Measurements from ENCODE around the gene SYPL2. TPM values are rescaled to one million over a fixed set of nuclear protein-coding genes. Genes with fewer than 3 reads are reported as not detected.

Gene SYPL2
- total and polyA plus RNA-seq, 2 of the 8 experiments (the other 6 are each of a cell fraction or from before 2014, with no cell fraction given) = 1.5 TPM

- TF ChIP-seq, protein P1, sequence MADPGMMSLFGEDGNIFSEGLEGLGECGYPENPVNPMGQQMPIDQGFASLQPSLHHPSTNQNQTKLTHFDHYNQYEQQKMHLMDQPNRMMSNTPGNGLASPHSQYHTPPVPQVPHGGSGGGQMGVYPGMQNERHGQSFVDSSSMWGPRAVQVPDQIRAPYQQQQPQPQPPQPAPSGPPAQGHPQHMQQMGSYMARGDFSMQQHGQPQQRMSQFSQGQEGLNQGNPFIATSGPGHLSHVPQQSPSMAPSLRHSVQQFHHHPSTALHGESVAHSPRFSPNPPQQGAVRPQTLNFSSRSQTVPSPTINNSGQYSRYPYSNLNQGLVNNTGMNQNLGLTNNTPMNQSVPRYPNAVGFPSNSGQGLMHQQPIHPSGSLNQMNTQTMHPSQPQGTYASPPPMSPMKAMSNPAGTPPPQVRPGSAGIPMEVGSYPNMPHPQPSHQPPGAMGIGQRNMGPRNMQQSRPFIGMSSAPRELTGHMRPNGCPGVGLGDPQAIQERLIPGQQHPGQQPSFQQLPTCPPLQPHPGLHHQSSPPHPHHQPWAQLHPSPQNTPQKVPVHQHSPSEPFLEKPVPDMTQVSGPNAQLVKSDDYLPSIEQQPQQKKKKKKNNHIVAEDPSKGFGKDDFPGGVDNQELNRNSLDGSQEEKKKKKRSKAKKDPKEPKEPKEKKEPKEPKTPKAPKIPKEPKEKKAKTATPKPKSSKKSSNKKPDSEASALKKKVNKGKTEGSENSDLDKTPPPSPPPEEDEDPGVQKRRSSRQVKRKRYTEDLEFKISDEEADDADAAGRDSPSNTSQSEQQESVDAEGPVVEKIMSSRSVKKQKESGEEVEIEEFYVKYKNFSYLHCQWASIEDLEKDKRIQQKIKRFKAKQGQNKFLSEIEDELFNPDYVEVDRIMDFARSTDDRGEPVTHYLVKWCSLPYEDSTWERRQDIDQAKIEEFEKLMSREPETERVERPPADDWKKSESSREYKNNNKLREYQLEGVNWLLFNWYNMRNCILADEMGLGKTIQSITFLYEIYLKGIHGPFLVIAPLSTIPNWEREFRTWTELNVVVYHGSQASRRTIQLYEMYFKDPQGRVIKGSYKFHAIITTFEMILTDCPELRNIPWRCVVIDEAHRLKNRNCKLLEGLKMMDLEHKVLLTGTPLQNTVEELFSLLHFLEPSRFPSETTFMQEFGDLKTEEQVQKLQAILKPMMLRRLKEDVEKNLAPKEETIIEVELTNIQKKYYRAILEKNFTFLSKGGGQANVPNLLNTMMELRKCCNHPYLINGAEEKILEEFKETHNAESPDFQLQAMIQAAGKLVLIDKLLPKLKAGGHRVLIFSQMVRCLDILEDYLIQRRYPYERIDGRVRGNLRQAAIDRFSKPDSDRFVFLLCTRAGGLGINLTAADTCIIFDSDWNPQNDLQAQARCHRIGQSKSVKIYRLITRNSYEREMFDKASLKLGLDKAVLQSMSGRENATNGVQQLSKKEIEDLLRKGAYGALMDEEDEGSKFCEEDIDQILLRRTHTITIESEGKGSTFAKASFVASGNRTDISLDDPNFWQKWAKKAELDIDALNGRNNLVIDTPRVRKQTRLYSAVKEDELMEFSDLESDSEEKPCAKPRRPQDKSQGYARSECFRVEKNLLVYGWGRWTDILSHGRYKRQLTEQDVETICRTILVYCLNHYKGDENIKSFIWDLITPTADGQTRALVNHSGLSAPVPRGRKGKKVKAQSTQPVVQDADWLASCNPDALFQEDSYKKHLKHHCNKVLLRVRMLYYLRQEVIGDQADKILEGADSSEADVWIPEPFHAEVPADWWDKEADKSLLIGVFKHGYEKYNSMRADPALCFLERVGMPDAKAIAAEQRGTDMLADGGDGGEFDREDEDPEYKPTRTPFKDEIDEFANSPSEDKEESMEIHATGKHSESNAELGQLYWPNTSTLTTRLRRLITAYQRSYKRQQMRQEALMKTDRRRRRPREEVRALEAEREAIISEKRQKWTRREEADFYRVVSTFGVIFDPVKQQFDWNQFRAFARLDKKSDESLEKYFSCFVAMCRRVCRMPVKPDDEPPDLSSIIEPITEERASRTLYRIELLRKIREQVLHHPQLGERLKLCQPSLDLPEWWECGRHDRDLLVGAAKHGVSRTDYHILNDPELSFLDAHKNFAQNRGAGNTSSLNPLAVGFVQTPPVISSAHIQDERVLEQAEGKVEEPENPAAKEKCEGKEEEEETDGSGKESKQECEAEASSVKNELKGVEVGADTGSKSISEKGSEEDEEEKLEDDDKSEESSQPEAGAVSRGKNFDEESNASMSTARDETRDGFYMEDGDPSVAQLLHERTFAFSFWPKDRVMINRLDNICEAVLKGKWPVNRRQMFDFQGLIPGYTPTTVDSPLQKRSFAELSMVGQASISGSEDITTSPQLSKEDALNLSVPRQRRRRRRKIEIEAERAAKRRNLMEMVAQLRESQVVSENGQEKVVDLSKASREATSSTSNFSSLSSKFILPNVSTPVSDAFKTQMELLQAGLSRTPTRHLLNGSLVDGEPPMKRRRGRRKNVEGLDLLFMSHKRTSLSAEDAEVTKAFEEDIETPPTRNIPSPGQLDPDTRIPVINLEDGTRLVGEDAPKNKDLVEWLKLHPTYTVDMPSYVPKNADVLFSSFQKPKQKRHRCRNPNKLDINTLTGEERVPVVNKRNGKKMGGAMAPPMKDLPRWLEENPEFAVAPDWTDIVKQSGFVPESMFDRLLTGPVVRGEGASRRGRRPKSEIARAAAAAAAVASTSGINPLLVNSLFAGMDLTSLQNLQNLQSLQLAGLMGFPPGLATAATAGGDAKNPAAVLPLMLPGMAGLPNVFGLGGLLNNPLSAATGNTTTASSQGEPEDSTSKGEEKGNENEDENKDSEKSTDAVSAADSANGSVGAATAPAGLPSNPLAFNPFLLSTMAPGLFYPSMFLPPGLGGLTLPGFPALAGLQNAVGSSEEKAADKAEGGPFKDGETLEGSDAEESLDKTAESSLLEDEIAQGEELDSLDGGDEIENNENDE (IDR thresholded peaks at IDR 0.05; ENCODE audit: insufficient replicate concordance, low read length) = no peak
- no peak for TF ChIP-seq MAX (IDR thresholded peaks at IDR 0.05)
- no peak for TF ChIP-seq POU5F1 (IDR thresholded peaks at IDR 0.05; ENCODE audit: low read depth, low read length)
- no peak for TF ChIP-seq CHD1 (IDR thresholded peaks at IDR 0.05; ENCODE audit: low read depth, low read length)
- no peak for TF ChIP-seq CEBPB (IDR thresholded peaks at IDR 0.05; ENCODE audit: low read depth, low read length)
- TF ChIP-seq ASH2L (IDR thresholded peaks at IDR 0.05; ENCODE audit: low read length) = no peak
- TF ChIP-seq BCL11A (IDR thresholded peaks at IDR 0.05; ENCODE audit: low read depth in 2 of 2, low read length in 2 of 2) = no peak
- TF ChIP-seq RFX5 (IDR thresholded peaks at IDR 0.05; ENCODE audit: borderline replicate concordance, low read depth, low read length) = no peak
- TF ChIP-seq SP2 (IDR thresholded peaks at IDR 0.05; ENCODE audit: low read length) = no peak
- no peak for TF ChIP-seq YY1 (IDR thresholded peaks at IDR 0.05; ENCODE audit: low read depth, low read length)
- TF ChIP-seq KDM5A (IDR thresholded peaks at IDR 0.05; ENCODE audit: low read length) = no peak
- TF ChIP-seq TEAD4 (IDR thresholded peaks at IDR 0.05; ENCODE audit: low read depth, low read length) = no peak
- TF ChIP-seq SIRT6 (IDR thresholded peaks at IDR 0.05; ENCODE audit: low read length) = no peak
Measured at GRCh38 chr1:109531380-109531779, 65.0 kb downstream of the SYPL2 start (continued).
